ENCODE results near the gene GSTT4. TPM values are rescaled to one million over a fixed set of nuclear protein-coding genes. Genes with fewer than 3 reads are reported as not detected.

The GSTT4 gene
- total and polyA plus RNA-seq, 2 of the 13 experiments (the other 11 are each of a cell fraction or from before 2014, with no cell fraction given), result 0.59 to 0.62 TPM

- TF ChIP-seq, protein P1, sequence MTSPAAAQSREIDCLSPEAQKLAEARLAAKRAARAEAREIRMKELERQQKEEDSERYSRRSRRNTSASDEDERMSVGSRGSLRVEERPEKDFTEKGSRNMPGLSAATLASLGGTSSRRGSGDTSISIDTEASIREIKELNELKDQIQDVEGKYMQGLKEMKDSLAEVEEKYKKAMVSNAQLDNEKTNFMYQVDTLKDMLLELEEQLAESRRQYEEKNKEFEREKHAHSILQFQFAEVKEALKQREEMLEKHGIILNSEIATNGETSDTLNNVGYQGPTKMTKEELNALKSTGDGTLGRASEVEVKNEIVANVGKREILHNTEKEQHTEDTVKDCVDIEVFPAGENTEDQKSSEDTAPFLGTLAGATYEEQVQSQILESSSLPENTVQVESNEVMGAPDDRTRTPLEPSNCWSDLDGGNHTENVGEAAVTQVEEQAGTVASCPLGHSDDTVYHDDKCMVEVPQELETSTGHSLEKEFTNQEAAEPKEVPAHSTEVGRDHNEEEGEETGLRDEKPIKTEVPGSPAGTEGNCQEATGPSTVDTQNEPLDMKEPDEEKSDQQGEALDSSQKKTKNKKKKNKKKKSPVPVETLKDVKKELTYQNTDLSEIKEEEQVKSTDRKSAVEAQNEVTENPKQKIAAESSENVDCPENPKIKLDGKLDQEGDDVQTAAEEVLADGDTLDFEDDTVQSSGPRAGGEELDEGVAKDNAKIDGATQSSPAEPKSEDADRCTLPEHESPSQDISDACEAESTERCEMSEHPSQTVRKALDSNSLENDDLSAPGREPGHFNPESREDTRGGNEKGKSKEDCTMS (CRISPR knock-in tag; conservative IDR thresholded peaks at IDR 0.05), result no peak
- TF ChIP-seq JUNB (CRISPR knock-in tag; IDR thresholded peaks at IDR 0.05; ENCODE audit: borderline replicate concordance) (no peak), REPIN1 (CRISPR knock-in tag; IDR thresholded peaks at IDR 0.05; ENCODE audit: borderline replicate concordance, low read depth) (no peak), ZNF713 (CRISPR knock-in tag; IDR thresholded peaks at IDR 0.05) (no peak), MED1 (CRISPR knock-in tag; IDR thresholded peaks at IDR 0.05) (no peak), SALL2 (CRISPR knock-in tag; IDR thresholded peaks at IDR 0.05) (no peak; the same call in 1 of the 2 replicates), DNMT1 (CRISPR knock-in tag; IDR thresholded peaks at IDR 0.05) (no peak), SP1 (IDR thresholded peaks at IDR 0.05) (no peak), SP1 (CRISPR knock-in tag; IDR thresholded peaks at IDR 0.05) (0 out of 2 replicates have a peak, but pooled peaks have one; percentile 9), HOXA5 (CRISPR knock-in tag; IDR thresholded peaks at IDR 0.05) (no peak), ATF5 (CRISPR knock-in tag; IDR thresholded peaks at IDR 0.05; ENCODE audit: low read depth) (no peak), RAD21 (CRISPR knock-in tag; IDR thresholded peaks at IDR 0.05) (no peak), ZKSCAN5 (CRISPR knock-in tag; IDR thresholded peaks at IDR 0.05) (no peak), PAXIP1 (CRISPR knock-in tag; conservative IDR thresholded peaks at IDR 0.05) (peak; percentile 52), NCOA2 (CRISPR knock-in tag; IDR thresholded peaks at IDR 0.05) (no peak), ZSCAN31 (CRISPR knock-in tag; IDR thresholded peaks at IDR 0.05; ENCODE audit: low read depth) (no peak)
- TF ChIP-seq, protein P2, sequence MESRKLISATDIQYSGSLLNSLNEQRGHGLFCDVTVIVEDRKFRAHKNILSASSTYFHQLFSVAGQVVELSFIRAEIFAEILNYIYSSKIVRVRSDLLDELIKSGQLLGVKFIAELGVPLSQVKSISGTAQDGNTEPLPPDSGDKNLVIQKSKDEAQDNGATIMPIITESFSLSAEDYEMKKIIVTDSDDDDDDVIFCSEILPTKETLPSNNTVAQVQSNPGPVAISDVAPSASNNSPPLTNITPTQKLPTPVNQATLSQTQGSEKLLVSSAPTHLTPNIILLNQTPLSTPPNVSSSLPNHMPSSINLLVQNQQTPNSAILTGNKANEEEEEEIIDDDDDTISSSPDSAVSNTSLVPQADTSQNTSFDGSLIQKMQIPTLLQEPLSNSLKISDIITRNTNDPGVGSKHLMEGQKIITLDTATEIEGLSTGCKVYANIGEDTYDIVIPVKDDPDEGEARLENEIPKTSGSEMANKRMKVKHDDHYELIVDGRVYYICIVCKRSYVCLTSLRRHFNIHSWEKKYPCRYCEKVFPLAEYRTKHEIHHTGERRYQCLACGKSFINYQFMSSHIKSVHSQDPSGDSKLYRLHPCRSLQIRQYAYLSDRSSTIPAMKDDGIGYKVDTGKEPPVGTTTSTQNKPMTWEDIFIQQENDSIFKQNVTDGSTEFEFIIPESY (CRISPR knock-in tag; IDR thresholded peaks at IDR 0.05), result no peak
- TF ChIP-seq, protein P3, sequence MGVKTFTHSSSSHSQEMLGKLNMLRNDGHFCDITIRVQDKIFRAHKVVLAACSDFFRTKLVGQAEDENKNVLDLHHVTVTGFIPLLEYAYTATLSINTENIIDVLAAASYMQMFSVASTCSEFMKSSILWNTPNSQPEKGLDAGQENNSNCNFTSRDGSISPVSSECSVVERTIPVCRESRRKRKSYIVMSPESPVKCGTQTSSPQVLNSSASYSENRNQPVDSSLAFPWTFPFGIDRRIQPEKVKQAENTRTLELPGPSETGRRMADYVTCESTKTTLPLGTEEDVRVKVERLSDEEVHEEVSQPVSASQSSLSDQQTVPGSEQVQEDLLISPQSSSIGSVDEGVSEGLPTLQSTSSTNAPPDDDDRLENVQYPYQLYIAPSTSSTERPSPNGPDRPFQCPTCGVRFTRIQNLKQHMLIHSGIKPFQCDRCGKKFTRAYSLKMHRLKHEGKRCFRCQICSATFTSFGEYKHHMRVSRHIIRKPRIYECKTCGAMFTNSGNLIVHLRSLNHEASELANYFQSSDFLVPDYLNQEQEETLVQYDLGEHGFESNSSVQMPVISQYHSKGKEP (CRISPR knock-in tag; IDR thresholded peaks at IDR 0.05), result no peak
Measured at GRCh38 chr22:24008381-24009226, 3.4 kb upstream of the GSTT4 start (continued).

All from HepG2 (cell line).